Measurements from ENCODE around the gene DUSP5.

Gene DUSP5

DNA sequence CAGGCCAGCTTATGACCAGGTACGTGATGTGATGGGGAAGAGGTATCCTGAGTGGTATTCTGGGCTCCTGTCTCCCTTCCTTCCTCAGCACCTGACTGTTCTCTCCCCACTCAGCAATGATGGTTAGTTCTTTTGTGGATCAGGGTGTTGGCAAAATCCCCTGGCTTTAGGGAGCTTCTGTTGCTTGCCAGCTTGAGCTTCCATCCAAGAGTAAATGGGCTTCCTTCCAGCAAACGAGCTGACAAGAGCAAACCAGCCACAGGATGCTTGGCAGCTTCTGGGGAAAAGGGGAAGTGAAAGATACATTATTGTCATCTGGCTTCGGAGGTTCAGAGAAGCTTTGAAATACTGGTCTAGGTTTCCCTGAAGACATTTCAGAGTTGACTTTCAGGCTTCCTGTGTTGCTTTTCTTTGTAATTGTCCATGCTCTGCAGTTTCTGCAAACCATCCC, 5.2 kb downstream of the DUSP5 start:
- TF ChIP-seq POLR2AphosphoS5 (IDR thresholded peaks at IDR 0.05; ENCODE audit: low read depth, low read length) (no peak), FOXP2 (optimal IDR thresholded peaks at IDR 0.05; ENCODE audit: borderline replicate concordance, extremely low read depth, extremely low read length, insufficient read depth) (no peak), TAF1 (IDR thresholded peaks at IDR 0.05; ENCODE audit: borderline replicate concordance, insufficient read depth, low read length) (no peak), SIN3A (IDR thresholded peaks at IDR 0.05; ENCODE audit: borderline replicate concordance, insufficient read depth, low read length) (no peak)
- TF ChIP-seq, protein P1, sequence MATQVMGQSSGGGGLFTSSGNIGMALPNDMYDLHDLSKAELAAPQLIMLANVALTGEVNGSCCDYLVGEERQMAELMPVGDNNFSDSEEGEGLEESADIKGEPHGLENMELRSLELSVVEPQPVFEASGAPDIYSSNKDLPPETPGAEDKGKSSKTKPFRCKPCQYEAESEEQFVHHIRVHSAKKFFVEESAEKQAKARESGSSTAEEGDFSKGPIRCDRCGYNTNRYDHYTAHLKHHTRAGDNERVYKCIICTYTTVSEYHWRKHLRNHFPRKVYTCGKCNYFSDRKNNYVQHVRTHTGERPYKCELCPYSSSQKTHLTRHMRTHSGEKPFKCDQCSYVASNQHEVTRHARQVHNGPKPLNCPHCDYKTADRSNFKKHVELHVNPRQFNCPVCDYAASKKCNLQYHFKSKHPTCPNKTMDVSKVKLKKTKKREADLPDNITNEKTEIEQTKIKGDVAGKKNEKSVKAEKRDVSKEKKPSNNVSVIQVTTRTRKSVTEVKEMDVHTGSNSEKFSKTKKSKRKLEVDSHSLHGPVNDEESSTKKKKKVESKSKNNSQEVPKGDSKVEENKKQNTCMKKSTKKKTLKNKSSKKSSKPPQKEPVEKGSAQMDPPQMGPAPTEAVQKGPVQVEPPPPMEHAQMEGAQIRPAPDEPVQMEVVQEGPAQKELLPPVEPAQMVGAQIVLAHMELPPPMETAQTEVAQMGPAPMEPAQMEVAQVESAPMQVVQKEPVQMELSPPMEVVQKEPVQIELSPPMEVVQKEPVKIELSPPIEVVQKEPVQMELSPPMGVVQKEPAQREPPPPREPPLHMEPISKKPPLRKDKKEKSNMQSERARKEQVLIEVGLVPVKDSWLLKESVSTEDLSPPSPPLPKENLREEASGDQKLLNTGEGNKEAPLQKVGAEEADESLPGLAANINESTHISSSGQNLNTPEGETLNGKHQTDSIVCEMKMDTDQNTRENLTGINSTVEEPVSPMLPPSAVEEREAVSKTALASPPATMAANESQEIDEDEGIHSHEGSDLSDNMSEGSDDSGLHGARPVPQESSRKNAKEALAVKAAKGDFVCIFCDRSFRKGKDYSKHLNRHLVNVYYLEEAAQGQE (IDR thresholded peaks at IDR 0.05; ENCODE audit: insufficient read depth in 1 of 2, low read depth in 2 of 2, low read length in 2 of 2) = no peak

DNA sequence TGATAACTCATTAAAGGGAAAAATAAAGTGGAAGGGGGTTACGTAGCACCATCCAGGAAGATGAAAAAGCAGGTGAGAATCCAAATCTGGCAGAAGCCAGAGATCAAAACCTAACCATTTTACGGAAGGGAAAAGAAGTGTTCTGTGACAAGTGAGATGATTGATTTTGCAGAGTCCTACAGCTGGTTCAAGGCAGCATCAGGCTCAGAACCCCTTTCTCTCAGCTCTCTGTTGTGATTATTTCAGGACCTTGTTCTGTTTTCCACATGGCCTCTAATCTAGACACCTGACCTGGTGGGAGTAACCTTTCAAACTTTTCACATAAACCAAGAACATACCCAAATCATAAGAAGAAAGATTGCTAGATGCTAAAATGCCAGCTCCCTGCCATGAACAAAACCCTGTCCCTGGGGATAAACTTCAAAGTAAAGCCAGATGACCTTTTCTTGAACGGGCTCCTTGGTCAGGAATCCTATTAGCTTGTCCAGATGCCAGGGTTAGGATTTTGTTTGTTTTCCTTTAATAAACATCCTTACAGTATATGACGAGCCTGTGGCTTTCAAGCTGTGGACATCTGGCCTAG, 5.9 kb downstream of the DUSP5 start:
- TF ChIP-seq, protein P1 (IDR thresholded peaks at IDR 0.05; ENCODE audit: insufficient read depth in 1 of 2, low read depth in 2 of 2, low read length in 2 of 2) = no peak
- no peak for TF ChIP-seq TAF1 (IDR thresholded peaks at IDR 0.05; ENCODE audit: borderline replicate concordance, insufficient read depth, low read length)
- no peak for TF ChIP-seq POLR2AphosphoS5 (IDR thresholded peaks at IDR 0.05; ENCODE audit: low read depth, low read length)
- TF ChIP-seq FOXP2 (optimal IDR thresholded peaks at IDR 0.05; ENCODE audit: borderline replicate concordance, extremely low read depth, extremely low read length, insufficient read depth) = no peak
- TF ChIP-seq SIN3A (IDR thresholded peaks at IDR 0.05; ENCODE audit: borderline replicate concordance, insufficient read depth, low read length) = no peak

DNA sequence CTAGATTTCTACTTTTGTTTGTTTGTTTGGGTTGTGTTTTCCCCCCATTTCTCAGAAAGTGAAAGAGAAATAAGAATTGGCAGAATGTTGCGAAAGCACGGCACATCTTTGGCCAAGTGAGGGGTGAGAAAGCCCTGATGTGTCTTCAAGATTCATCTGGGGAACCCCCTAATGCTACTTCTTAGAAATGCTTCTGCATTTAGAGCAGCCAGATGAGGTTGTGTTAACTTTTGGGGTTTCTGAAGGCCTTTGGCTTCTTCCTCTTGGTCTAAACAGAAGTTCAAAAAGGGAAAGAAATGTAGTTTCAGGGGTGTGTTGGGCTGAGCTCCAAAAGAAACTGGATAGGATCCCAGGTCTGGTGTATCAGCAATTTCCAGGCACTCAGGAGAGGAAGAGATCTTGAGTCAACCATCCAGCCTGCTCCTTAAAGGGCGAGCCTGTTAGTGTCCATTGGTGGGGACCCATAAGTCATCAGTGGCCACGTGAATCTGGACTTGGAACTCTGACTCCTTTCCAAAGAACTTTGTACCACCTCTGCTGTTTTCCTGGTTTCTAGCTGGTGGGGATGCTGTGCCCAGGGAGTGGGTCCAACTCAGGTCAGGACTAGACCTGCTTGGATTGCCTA, 6.5 kb downstream of the DUSP5 start:
- TF ChIP-seq POLR2AphosphoS5 (IDR thresholded peaks at IDR 0.05; ENCODE audit: low read depth, low read length) = no peak
- no peak for TF ChIP-seq TAF1 (IDR thresholded peaks at IDR 0.05; ENCODE audit: borderline replicate concordance, insufficient read depth, low read length)
- TF ChIP-seq SIN3A (IDR thresholded peaks at IDR 0.05; ENCODE audit: borderline replicate concordance, insufficient read depth, low read length) = no peak
- no peak for TF ChIP-seq FOXP2 (optimal IDR thresholded peaks at IDR 0.05; ENCODE audit: borderline replicate concordance, extremely low read depth, extremely low read length, insufficient read depth)
- TF ChIP-seq, protein P1 (IDR thresholded peaks at IDR 0.05; ENCODE audit: insufficient read depth in 1 of 2, low read depth in 2 of 2, low read length in 2 of 2) = no peak

DNA sequence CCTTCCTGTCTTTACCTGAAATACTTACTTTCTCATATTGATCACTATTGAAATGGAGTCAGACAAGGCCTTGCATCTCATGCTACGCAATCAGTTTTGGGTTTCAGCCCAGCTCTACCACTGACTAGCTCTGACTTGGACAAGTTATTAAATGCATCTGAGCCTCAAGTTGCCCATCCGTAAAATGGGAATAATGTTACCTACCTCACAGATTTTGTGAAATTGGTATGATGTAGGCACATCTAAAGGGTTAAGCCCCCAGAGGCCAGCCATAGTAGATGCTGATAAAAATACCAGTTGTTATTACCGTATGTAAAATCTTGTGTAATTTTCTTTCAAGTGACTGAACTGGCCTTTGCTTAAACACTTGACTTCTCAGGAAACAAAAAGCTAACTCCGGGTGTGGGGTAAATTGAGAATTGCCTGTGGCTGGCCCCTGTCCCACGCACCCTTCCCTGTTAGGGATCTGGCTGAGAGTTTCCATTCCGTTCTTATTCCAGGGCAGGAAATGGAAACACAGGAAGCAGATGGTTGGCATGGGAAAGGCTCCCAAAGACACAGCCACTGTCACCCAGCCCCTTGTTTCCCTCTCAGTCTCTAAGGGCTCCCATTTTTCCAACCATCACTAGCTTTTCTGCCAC, 7.5 kb downstream of the DUSP5 start:
- TF ChIP-seq TAF1 (IDR thresholded peaks at IDR 0.05; ENCODE audit: borderline replicate concordance, insufficient read depth, low read length) (no peak), SIN3A (IDR thresholded peaks at IDR 0.05; ENCODE audit: borderline replicate concordance, insufficient read depth, low read length) (no peak), POLR2AphosphoS5 (IDR thresholded peaks at IDR 0.05; ENCODE audit: low read depth, low read length) (no peak), FOXP2 (optimal IDR thresholded peaks at IDR 0.05; ENCODE audit: borderline replicate concordance, extremely low read depth, extremely low read length, insufficient read depth) (no peak)
- TF ChIP-seq, protein P1 (IDR thresholded peaks at IDR 0.05; ENCODE audit: insufficient read depth in 1 of 2, low read depth in 2 of 2, low read length in 2 of 2) = no peak
